GM12801 (cell line): ENCODE data around the gene HBM.

Experiments
- TF ChIP-seq, protein P1 (sequence below): IDR thresholded peaks from one replicate; pipeline ENCODE4 v1.5.1; 2011; ENCODE audit warnings: control low read depth; ENCODE audit not compliant: insufficient read length; ENCODE audit errors: extremely low read depth

HBM gene

DNA sequence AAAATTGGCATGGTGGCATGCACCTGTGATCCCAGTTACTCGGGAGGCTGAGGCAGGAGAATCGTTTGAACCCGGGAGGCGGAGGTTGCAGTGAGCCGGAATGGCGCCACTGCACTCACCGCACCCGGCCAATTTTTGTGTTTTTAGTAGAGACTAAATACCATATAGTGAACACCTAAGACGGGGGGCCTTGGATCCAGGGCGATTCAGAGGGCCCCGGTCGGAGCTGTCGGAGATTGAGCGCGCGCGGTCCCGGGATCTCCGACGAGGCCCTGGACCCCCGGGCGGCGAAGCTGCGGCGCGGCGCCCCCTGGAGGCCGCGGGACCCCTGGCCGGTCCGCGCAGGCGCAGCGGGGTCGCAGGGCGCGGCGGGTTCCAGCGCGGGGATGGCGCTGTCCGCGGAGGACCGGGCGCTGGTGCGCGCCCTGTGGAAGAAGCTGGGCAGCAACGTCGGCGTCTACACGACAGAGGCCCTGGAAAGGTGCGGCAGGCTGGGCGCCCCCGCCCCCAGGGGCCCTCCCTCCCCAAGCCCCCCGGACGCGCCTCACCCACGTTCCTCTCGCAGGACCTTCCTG, 14.4 kb downstream of the HBM start, which contains the start of gene HBQ1:
TSS of gene HBQ1 (plus strand) at position 359 of the 575 bp plus-strand sequence. CDS start at position 387, 28 bp downstream.
- TF ChIP-seq, protein P1, sequence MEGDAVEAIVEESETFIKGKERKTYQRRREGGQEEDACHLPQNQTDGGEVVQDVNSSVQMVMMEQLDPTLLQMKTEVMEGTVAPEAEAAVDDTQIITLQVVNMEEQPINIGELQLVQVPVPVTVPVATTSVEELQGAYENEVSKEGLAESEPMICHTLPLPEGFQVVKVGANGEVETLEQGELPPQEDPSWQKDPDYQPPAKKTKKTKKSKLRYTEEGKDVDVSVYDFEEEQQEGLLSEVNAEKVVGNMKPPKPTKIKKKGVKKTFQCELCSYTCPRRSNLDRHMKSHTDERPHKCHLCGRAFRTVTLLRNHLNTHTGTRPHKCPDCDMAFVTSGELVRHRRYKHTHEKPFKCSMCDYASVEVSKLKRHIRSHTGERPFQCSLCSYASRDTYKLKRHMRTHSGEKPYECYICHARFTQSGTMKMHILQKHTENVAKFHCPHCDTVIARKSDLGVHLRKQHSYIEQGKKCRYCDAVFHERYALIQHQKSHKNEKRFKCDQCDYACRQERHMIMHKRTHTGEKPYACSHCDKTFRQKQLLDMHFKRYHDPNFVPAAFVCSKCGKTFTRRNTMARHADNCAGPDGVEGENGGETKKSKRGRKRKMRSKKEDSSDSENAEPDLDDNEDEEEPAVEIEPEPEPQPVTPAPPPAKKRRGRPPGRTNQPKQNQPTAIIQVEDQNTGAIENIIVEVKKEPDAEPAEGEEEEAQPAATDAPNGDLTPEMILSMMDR: no peak

DNA sequence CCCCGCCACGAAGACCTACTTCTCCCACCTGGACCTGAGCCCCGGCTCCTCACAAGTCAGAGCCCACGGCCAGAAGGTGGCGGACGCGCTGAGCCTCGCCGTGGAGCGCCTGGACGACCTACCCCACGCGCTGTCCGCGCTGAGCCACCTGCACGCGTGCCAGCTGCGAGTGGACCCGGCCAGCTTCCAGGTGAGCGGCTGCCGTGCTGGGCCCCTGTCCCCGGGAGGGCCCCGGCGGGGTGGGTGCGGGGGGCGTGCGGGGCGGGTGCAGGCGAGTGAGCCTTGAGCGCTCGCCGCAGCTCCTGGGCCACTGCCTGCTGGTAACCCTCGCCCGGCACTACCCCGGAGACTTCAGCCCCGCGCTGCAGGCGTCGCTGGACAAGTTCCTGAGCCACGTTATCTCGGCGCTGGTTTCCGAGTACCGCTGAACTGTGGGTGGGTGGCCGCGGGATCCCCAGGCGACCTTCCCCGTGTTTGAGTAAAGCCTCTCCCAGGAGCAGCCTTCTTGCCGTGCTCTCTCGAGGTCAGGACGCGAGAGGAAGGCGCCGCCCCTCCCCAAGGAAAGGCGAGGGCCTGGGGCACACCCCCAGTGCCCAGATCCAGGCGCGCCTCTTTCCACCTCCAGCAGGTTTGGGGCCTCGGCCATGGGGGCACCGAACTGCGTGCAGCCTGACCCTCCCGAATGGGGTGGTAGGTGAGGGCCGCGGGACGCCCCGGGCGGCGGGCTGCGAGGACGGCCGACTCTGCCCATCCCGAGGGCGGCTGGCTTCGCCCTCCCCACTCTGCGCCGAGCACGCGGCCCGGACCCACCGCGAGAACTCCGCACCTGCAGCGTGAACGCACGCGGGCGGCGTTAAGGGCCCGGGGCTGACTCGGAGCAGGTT, 15.1 kb downstream of the HBM start:
- TF ChIP-seq, protein P1: no peak

DNA sequence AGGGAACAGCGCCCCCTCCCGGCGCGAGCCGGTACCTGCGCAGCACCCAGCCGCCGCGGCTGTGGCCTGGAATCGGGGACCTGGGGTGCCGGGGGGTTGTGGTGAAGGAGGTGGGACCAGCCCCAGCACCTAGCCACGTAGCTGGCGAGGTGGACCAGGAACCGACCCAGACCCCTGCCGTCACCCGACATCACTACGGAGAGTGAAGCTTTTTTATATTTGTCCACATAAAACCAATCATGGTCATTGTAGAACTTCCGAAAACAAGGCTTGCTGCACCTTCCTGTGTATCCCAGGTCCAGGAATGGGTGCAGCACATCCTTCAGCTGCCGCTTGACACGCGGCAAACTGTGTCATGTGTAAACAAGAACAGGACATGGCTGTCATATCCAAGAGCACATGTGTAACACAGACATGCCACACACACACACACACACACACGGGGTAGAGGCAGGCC, 15.8 kb downstream of the HBM start:
- TF ChIP-seq, protein P1: no peak

DNA sequence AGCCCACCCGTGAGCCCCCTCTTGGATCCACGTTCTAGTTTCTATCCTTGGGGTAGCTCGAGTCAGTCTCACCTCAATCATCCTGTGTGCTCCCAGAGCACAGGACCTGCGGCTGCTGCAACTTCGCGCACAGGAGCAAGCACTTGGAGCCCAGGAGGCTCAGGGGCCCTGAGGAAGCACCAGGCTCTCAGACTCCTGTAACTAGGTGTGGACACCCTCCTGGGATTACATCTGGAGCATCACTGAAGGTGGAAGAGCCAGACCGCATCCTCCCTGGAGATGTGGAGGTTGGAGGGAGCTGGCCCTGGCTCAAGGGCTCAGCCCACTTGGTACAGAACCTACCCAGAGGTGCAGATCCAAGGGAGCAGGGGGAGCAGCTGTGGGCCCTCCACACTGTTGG, 17.2 kb downstream of the HBM start:
- TF ChIP-seq, protein P1: no peak

DNA sequence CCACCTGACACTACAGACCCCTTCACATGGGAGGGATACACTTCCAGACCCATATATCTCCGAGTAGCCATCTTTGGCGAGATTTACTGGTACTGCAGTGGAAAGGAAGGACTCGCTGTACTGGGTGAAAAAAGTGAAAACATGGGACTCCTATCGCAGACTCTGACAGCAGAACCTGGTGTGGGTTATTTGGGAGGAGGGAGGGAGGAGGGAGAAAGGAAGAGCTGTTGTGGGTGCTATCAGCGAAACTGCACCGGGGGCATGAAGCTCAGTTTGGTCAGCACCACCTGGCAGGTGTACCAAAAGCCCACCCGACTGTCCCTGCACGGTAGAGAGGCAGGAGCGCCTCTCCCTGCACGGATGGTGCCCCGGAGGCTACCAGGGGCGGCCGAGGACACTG, 19.4 kb downstream of the HBM start:
- TF ChIP-seq, protein P1: no peak

DNA sequence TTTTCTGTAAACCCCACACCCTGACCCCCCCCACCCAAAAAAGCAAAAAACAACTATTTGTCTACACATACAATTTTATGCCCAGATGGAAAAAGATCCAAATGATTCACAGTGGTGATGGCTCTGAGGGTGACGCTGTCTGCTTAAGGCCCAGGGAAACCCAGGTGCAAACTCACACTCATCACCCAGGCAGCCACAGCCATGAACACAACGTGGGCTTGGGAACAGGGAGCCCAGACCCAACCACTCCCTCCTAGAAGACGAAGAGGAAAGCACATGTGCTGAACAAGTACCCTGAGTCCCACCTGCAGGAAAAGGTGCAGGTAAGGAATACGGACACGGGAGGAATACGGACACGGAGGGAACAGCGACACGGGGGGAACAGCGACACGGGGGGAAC, 19.9 kb downstream of the HBM start:
- TF ChIP-seq, protein P1: no peak

DNA sequence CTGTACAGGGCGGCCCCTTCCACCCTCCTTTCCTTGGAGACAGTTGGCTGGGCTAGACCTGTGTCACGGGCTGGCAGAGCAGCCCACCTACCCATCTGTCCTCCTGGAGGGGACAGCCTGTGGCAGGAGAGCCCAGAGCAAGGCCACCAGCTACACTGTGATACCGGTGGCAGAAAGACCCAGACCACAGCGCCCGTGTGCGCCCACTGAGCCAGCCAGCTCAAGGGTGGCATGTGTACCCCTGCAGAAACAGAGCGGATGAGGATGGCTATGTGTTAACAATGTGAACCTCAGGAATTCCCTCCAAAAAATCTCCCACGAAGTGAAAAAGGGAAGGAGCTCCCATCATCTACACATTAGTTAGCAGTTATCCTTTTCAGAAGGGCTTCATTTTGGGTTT, 21.6 kb downstream of the HBM start:
- TF ChIP-seq, protein P1: no peak
